Hepatocyte (in vitro differentiated cells): ENCODE results near the gene MAN1C1.

Experiments
- CTCF ChIP-seq: fragments of 200-600 bp; sonication (generic); IDR thresholded peaks from 2 replicates; pipeline ENCODE4 v1.5.1; 2016; ENCODE audit warnings: antibody characterized with exemption, mild to moderate bottlenecking; ENCODE audit not compliant: poor library complexity
- EZH2 ChIP-seq: fragments of 200-600 bp; sonication (generic); IDR thresholded peaks from 2 replicates; pipeline ENCODE4 v1.6.1; 2016; ENCODE audit warnings: antibody characterized with exemption, mild to moderate bottlenecking, borderline replicate concordance

GRCh38 chr1:25770541-25771220 lies 154.1 kb downstream of the MAN1C1 start:
- TF ChIP-seq CTCF (no peak), EZH2 (no peak)
